ENCODE results near the gene MBNL3. TPM values are rescaled to one million over a fixed set of nuclear protein-coding genes. Genes with fewer than 3 reads are reported as not detected.

The MBNL3 gene
- total RNA-seq, 2 donors from 2014 or later = 36.8 to 40.5 TPM

- H3K36me3 ChIP-seq = no peaks in the 10 kb centered on the region
- TF ChIP-seq CTCF (IDR thresholded peaks at IDR 0.05) = no peak
- H3K27me3 ChIP-seq = no peaks in the 10 kb centered on the region
- H3K4me3 ChIP-seq = no peak overlapping the region
- intact Hi-C loops (cut with DNase I) = no loop called here
- no peaks in the 10 kb centered on the region for H3K4me1 ChIP-seq
- no peak overlapping the region for H3K9ac ChIP-seq (ENCODE audit: low read depth in 2 of 2, low read length in 2 of 2)
- DNase-seq = no peak
- no peak overlapping the region for H3K27ac ChIP-seq
- no peaks in the 10 kb centered on the region for H3K9me3 ChIP-seq
Observed at GRCh38 chrX:132411310-132411977, 77.4 kb downstream of the MBNL3 start.

- TF ChIP-seq CTCF (IDR thresholded peaks at IDR 0.05) = no peak
- intact Hi-C loops (cut with DNase I) = no loop called here
Observed at GRCh38 chrX:132409780-132410556, 78.9 kb downstream of the MBNL3 start.

DNA sequence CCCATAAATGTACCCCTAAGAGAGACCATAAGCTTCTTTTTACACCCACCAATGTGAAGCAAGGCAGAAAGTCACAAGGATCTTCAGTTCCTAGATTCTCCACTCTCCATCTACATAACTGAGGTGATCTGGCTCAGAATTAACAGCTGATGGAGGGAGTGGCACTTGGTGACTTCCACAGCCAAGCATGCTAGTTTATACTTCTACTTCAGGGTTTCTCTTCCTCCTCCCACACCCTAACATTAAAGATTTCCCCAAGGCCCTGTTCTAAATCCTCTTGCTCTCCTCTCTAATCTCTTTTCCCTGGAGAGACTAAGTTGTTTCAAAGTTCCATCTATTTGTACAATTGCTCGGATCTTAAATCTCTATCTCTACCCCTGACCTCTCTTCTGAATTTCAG, 81.1 kb downstream of the MBNL3 start:
- Histone ChIP-seq H3K4me1 (no peaks in the 10 kb centered on the region), H3K27me3 (no peaks in the 10 kb centered on the region), H3K27ac (no peak overlapping the region), H3K4me3 (no peak overlapping the region), H3K36me3 (no peaks in the 10 kb centered on the region), H3K9ac (ENCODE audit: low read depth in 2 of 2, low read length in 2 of 2) (no peak overlapping the region), H3K9me3 (no peaks in the 10 kb centered on the region)
- DNase-seq = no peak
- no peak for TF ChIP-seq CTCF (IDR thresholded peaks at IDR 0.05)
- intact Hi-C loops (cut with DNase I) = no loop called here

More at GRCh38 chrX:132409780-132410556, 78.9 kb downstream of the MBNL3 start:
- Histone ChIP-seq H3K9ac (ENCODE audit: low read depth in 2 of 2, low read length in 2 of 2) (no peak overlapping the region), H3K36me3 (no peaks in the 10 kb centered on the region), H3K27me3 (no peaks in the 10 kb centered on the region), H3K4me3 (no peak overlapping the region), H3K4me1 (no peaks in the 10 kb centered on the region), H3K9me3 (no peaks in the 10 kb centered on the region), H3K27ac (no peak overlapping the region)
- no peak for DNase-seq

- Histone ChIP-seq H3K4me1 (no peaks in the 10 kb centered on the region), H3K9me3 (no peaks in the 10 kb centered on the region), H3K9ac (ENCODE audit: low read depth in 2 of 2, low read length in 2 of 2) (no peak overlapping the region), H3K27me3 (no peaks in the 10 kb centered on the region), H3K4me3 (no peak overlapping the region), H3K27ac (no peak overlapping the region), H3K36me3 (no peaks in the 10 kb centered on the region)
- no peak for DNase-seq
- TF ChIP-seq CTCF (IDR thresholded peaks at IDR 0.05) = no peak
- intact Hi-C loops (cut with DNase I) = no loop called here
Observed at GRCh38 chrX:132406106-132406505, 82.7 kb downstream of the MBNL3 start.

DNA sequence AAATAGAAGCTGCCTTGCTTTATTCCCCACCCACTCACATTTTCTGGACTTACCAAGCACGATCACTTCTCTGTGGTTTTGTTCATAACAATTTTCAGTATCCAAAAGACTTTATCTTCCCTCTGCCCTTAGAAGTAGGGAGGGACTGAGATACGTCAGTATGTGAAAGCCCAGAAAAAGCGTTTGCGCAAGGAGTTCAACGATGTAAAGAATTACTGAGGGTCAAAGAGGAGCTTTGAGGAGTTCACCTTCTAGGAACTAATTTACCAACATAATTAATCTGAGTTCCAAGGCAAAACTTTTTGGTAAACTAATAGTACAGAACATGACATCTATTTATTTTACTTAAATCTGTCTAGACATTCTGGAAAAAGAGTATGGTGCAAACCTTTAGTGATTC, 84.6 kb downstream of the MBNL3 start:
- intact Hi-C loops (cut with DNase I) = no loop called here
- H3K9me3 ChIP-seq = no peaks in the 10 kb centered on the region
- no peak overlapping the region for H3K4me3 ChIP-seq
- H3K9ac ChIP-seq (ENCODE audit: low read depth in 2 of 2, low read length in 2 of 2) = no peak overlapping the region
- no peaks in the 10 kb centered on the region for H3K4me1 ChIP-seq
- no peaks in the 10 kb centered on the region for H3K27me3 ChIP-seq
- TF ChIP-seq CTCF (IDR thresholded peaks at IDR 0.05) = no peak
- no peak overlapping the region for H3K27ac ChIP-seq
- DNase-seq = no peak
- H3K36me3 ChIP-seq = no peaks in the 10 kb centered on the region

Measured in colonic mucosa (tissue), 4 donors.